BLaER1 treated with 17β-estradiol and CSF1 and Interleukin-3, amounts not matched to agents 10 nM and 100 nM (cell line): Measurements from ENCODE around the gene FAM163B.

Source experiments
- H3K27ac ChIP-seq, 11 experiments: shearing (Covaris generic); formaldehyde crosslinking; 2 replicates each; pipeline ENCODE4 v1.8.1; 2022
- H3K27me3 ChIP-seq, 11 experiments: shearing (Covaris generic); formaldehyde crosslinking; 2 replicates each; pipeline ENCODE4 v1.8.1; 2022
- H3K36me3 ChIP-seq, 11 experiments: shearing (Covaris generic); formaldehyde crosslinking; 2 replicates each; pipeline ENCODE4 v1.8.1; 2022
- H3K4me1 ChIP-seq, 10 experiments: shearing (Covaris generic); formaldehyde crosslinking; 2 replicates each; pipeline ENCODE4 v1.8.1; 2022
- H3K4me2 ChIP-seq, 11 experiments: shearing (Covaris generic); formaldehyde crosslinking; 2 replicates each; pipeline ENCODE4 v1.8.1; 2022
- H3K4me3 ChIP-seq, 10 experiments: shearing (Covaris generic); formaldehyde crosslinking; 2 replicates each; pipeline ENCODE4 v1.8.1; 2022
- H3K9ac ChIP-seq, 11 experiments: shearing (Covaris generic); formaldehyde crosslinking; 2 replicates each; pipeline ENCODE4 v1.8.1; 2022
- H3K9me3 ChIP-seq, 11 experiments: shearing (Covaris generic); formaldehyde crosslinking; replicated peaks in 1 of 11; 2 replicates each; pipeline ENCODE4 v1.8.1; 2022
- H4K20me1 ChIP-seq, 11 experiments: shearing (Covaris generic); formaldehyde crosslinking; 2 replicates each; pipeline ENCODE4 v1.8.1; 2022
- Cebpa-rat ChIP-seq, 11 experiments: shearing (Covaris generic); IDR thresholded peaks; 2 replicates each; pipeline ENCODE4 v1.8.1; 2022

The FAM163B gene

DNA sequence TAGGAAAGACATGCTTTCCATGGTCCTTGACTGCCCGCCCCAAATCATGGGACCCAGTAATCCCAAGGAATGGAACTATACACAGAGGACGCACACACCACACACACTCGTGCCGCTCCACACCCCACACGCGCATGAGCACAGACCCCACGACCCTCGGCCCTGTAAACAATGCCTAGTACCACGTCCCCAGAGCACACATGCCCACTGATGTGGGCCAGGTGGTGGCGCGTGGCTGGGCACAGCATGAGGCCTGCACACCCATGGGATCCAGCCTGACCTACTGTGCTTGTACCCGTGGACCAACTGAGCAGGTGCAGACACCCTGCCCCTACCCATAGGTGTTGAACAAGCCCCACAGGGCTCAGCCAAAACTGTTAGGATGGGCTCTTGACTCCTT, 27.7 kb upstream of the FAM163B start:
- H3K4me3 ChIP-seq, result no peak overlapping the region
- H3K9me3 ChIP-seq, result no peaks in the 10 kb centered on the region
- H3K36me3 ChIP-seq, result no peaks in the 10 kb centered on the region
- H3K27ac ChIP-seq, result no peak overlapping the region
- no peak overlapping the region for H3K9ac ChIP-seq
- peaks cover 17 to 65% (median 44%) of the 10 kb centered on the region in 10 experiments for H3K4me1 ChIP-seq
- peaks cover 0 to 15% (median 0%) of the 10 kb centered on the region in 11 experiments; a peak in 3 of 22 replicates for H3K27me3 ChIP-seq
- peaks cover 0 to 31% (median 0%) of the 10 kb centered on the region in 11 experiments; a peak in 5 of 22 replicates for H4K20me1 ChIP-seq
- no peak for TF ChIP-seq Cebpa-rat (IDR thresholded peaks at IDR 0.05)
- H3K4me2 ChIP-seq, result peak overlapping the region in 3 of 11 experiments; percentile 53 to 59 (median 58); a peak in 7 of 22 replicates

DNA sequence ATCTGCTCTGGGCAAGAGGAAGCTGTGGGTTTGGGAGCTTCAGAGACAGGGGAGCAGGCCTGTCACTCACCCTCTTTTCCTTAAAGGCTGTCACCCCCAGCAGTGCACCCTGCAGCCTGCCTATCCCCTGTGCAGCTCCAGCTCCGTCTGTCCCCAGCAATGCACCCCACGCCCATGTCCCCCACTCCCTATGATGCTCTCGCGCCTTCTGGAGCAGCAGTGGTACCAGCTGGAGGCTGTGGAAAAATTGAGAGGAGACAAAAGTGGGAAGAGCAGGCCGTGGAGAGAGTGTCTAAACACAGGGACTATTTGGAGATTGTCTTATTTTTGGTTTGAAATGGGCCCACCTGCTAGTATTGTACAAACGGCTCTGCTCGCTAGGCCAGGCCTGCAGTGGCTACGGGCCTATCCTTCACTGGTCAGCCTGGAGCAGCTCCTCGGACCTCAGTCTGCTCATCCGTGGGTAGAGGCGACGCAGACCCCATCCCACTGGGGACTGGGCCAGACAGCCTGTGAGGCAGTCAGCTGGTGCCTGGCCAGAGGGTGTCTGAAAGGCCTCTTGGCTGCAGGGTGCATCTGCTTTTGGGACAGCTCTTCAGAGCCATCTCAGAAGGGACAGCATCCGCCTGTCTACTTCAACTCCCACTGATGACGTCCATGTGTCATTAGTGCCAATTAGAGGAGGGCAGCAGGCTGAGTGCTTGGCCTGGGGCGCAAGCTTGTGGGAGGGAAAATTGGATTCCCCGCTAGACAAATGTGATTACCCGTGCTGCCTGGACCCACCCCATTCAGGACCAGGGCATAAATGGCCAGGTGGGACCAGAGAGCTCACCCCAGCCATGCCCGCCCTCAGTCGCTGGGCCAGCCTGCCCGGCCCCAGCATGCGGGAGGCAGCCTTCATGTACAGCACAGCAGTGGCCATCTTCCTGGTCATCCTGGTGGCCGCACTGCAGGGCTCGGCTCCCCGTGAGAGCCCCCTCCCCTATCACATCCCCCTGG, 26.6 kb upstream of the FAM163B start, which contains the start of gene DBH:
Gene DBH, plus strand, starts transcription at position 831 of the 999 bp plus-strand sequence. Its CDS starts 9 bp downstream, at position 840.
- H3K36me3 ChIP-seq, result no peaks in the 10 kb centered on the region
- H3K27me3 ChIP-seq, result peaks cover 0 to 15% (median 0%) of the 10 kb centered on the region in 11 experiments; a peak in 3 of 22 replicates
- H3K4me1 ChIP-seq, result peaks cover 17 to 65% (median 44%) of the 10 kb centered on the region in 10 experiments
- peaks cover 0 to 26% (median 0%) of the 10 kb centered on the region in 11 experiments; a peak in 5 of 22 replicates for H4K20me1 ChIP-seq
- TF ChIP-seq Cebpa-rat (IDR thresholded peaks at IDR 0.05), result no peak
- H3K27ac ChIP-seq, result no peak within 1 kb of the TSS
- peak within 1 kb of the TSS in 10 of 11 experiments; percentile 7 to 97 (median 82); a peak in 17 of 22 replicates for H3K4me2 ChIP-seq
- H3K9me3 ChIP-seq, result no peaks in the 10 kb centered on the region
- H3K4me3 ChIP-seq, result no peak within 1 kb of the TSS
- no peak within 1 kb of the TSS for H3K9ac ChIP-seq

DNA sequence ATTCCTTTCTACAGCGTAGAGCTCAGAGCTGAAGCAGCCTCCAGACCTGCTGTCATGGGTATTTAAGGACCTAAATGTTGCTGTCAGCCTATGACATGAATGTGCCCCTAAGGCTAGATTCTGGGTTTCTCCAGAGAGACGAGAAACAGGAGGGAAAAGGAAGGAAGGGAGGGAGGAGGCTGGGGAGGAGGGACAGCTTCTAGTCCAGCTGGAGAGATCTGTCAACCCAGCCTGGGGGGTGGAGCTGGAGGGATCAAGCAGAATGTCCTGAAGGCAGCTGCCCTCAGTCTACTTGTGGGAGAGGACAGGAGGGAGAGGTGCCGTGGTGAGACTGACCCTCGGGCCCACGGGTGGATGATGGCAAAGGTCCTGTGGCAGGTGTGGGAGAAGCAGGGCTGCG, 25.9 kb upstream of the FAM163B start:
- Histone ChIP-seq H3K27me3 (peaks cover 0 to 15% (median 0%) of the 10 kb centered on the region in 11 experiments; a peak in 3 of 22 replicates), H3K36me3 (no peaks in the 10 kb centered on the region), H3K4me2 (peak overlapping the region in 10 of 11 experiments; percentile 7 to 97 (median 82); a peak in 19 of 22 replicates), H3K27ac (no peak overlapping the region), H3K4me1 (peaks cover 17 to 65% (median 44%) of the 10 kb centered on the region in 10 experiments), H3K9me3 (no peaks in the 10 kb centered on the region), H4K20me1 (peaks cover 0 to 26% (median 0%) of the 10 kb centered on the region in 11 experiments; a peak in 5 of 22 replicates), H3K4me3 (no peak overlapping the region), H3K9ac (0 out of 22 replicates have a peak overlapping the region, but pooled peaks of 1 of the 11 experiments have one; percentile 26)
- TF ChIP-seq Cebpa-rat (IDR thresholded peaks at IDR 0.05), result no peak

DNA sequence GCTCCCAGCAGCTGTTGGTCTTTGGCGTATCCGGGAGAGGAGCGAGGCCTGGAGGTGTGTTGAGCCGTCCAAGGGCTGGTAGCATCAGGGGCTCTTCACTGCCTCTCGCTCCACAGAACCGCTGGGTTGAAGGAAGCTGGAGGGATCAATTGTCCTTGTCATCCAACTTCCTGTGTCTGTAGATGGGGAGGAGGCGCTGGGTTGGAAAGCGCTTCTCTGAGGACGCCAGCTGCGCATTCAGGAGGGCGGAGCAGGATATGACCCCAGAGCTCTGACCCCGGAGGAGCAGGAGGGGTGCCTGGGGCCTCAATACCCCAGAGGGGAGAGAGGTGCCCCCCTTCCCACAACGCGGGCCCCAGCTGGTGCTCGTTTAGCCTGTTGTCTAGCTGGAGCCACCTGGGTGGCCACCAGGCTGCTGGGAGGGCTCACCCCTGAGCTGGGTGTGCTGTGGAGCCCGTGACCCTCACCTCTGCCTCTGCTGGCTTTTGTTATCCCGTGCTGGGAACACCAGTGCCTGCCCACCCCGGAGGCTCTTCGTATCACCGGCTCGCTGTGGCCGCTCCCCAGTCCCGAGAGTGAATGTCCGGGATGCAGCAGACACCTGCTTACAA, 25.0 kb upstream of the FAM163B start:
- peak overlapping the region in 2 of 11 experiments; percentile 15 to 21; a peak in 4 of 22 replicates for H3K27ac ChIP-seq
- H3K36me3 ChIP-seq, result no peaks in the 10 kb centered on the region
- TF ChIP-seq Cebpa-rat (IDR thresholded peaks at IDR 0.05), result no peak
- H3K4me2 ChIP-seq, result peak overlapping the region; percentile 59 to 97 (median 82)
- peak overlapping the region in 2 of 11 experiments; percentile 25 to 26; a peak in 4 of 22 replicates for H3K9ac ChIP-seq
- H3K4me3 ChIP-seq, result no peak overlapping the region
- H4K20me1 ChIP-seq, result peaks cover 0 to 19% (median 0%) of the 10 kb centered on the region in 11 experiments; a peak in 5 of 22 replicates
- peaks cover 17 to 65% (median 44%) of the 10 kb centered on the region in 10 experiments for H3K4me1 ChIP-seq
- peaks cover 0 to 15% (median 0%) of the 10 kb centered on the region in 11 experiments; a peak in 3 of 22 replicates for H3K27me3 ChIP-seq
- H3K9me3 ChIP-seq, result no peaks in the 10 kb centered on the region

DNA sequence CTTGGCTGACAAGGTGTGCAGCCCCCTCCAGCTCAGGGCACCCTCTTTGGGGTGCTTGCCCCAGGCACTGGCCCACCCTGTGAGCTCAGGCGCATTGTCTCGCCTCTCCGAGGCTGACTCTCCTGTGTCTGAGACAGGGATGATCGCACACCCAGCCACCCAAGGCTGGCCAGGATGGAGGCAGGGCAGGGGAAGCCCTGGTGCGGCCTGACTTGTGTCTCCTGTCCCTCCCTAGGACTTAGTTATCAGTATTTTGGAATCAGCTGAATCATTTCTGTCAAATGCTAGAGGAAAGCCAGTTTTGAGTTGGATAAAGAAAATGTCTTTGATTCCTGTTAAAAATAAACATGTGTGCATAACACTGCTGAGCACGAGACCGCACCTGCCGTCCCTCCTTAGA, 24.5 kb upstream of the FAM163B start:
- Histone ChIP-seq H3K4me1 (peaks cover 17 to 63% (median 42%) of the 10 kb centered on the region in 10 experiments), H3K36me3 (no peaks in the 10 kb centered on the region), H3K9ac (peak overlapping the region in 3 of 11 experiments; percentile 25 to 30 (median 26); a peak in 4 of 22 replicates), H3K27me3 (peaks cover 0 to 15% (median 0%) of the 10 kb centered on the region in 11 experiments; a peak in 3 of 22 replicates), H3K4me2 (peak overlapping the region; percentile 59 to 97 (median 82)), H3K27ac (peak overlapping the region in 3 of 11 experiments; percentile 15 to 43 (median 21); a peak in 3 of 22 replicates), H3K4me3 (no peak overlapping the region), H3K9me3 (no peaks in the 10 kb centered on the region), H4K20me1 (peaks cover 0 to 18% (median 0%) of the 10 kb centered on the region in 11 experiments; a peak in 5 of 22 replicates)
- no peak for TF ChIP-seq Cebpa-rat (IDR thresholded peaks at IDR 0.05)

DNA sequence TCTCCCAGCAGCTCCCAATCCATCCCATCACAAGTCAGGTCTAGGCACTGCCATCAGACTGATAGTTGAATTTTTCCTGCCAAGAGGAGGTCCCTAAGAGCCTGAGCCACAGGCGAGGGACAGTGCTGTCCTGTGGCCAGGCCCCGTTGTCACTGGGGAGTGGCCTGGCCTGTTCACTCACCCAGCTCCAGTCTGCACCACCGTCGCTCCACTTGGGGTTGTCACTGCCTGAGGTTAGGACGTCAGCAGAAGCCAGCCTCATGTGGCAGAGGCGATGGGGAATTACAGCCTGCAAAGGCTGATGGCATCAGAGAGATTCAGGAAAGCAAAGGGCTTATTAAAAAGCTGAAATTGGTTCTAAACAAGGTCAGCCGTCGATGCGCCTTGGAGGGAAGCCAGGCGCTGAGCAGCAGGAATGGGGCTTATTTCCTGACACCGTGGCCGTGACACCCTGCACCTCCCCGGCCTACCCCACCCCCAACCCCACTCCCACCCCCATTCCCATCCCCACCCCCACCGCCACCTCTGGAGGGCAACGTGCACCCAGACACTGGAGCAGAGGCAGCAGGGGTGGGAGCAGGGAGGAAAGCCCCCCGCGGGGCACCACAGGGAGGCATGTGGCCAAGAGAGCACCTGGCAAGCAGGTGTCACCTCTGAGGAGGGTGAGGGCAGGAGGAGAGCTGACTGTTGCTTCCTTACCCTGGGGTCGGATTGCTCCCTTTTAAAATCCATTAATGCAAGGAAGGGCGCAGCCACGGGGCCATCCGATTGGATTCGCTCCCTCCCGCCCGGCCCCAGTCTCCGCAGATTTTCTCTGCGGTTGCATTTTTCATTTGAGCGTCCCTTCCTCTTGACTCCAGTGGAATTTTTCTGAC, 23.9 kb upstream of the FAM163B start:
- Histone ChIP-seq H3K4me2 (peak overlapping the region in 9 of 11 experiments; percentile 59 to 97 (median 83); a peak in 18 of 22 replicates), H3K4me3 (no peak overlapping the region), H4K20me1 (peaks cover 0 to 18% (median 0%) of the 10 kb centered on the region in 11 experiments; a peak in 4 of 22 replicates), H3K36me3 (no peaks in the 10 kb centered on the region), H3K4me1 (peaks cover 17 to 56% (median 39%) of the 10 kb centered on the region in 10 experiments), H3K9ac (0 out of 22 replicates have a peak overlapping the region, but pooled peaks of 4 of the 11 experiments have one; percentile 4 to 30 (median 22)), H3K27me3 (peaks cover 0 to 15% (median 0%) of the 10 kb centered on the region in 11 experiments; a peak in 3 of 22 replicates), H3K27ac (peak overlapping the region in 3 of 11 experiments; percentile 15 to 43 (median 21); a peak in 2 of 22 replicates), H3K9me3 (no peaks in the 10 kb centered on the region)
- no peak for TF ChIP-seq Cebpa-rat (IDR thresholded peaks at IDR 0.05)

DNA sequence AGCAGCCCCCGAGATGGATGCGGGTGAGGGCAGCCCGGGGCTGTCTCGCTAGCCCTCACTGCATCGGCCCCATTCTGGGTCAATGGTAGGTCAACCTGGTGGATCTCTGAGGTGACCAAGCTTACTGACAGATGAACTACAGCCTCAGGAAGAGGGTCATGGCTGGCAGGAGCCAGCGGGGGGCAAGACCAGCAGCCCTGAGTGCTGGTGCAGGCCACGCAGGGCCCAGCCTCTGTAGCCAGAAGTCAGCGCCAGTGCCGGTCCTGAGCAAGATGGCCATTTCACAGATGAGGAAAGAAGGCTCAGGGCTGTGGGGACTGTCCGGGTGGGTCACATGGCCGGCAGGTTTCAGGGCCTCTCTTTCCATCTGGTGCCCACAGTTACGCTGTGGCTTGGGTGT, 21.9 kb upstream of the FAM163B start:
- TF ChIP-seq Cebpa-rat (IDR thresholded peaks at IDR 0.05), result no peak
- Histone ChIP-seq H3K4me1 (peaks cover 17 to 39% (median 34%) of the 10 kb centered on the region in 10 experiments), H3K27ac (no peak overlapping the region), H4K20me1 (peaks cover 0 to 16% (median 0%) of the 10 kb centered on the region in 11 experiments; a peak in 4 of 22 replicates), H3K36me3 (no peaks in the 10 kb centered on the region), H3K4me2 (no peak overlapping the region), H3K27me3 (peaks cover 0 to 10% (median 0%) of the 10 kb centered on the region in 11 experiments; a peak in 3 of 22 replicates), H3K9ac (no peak overlapping the region), H3K9me3 (peaks cover 10 to 18% (median 15%) of the 10 kb centered on the region in 11 experiments), H3K4me3 (no peak overlapping the region)
